ENCODE data around the gene THSD4.

The THSD4 gene

DNA sequence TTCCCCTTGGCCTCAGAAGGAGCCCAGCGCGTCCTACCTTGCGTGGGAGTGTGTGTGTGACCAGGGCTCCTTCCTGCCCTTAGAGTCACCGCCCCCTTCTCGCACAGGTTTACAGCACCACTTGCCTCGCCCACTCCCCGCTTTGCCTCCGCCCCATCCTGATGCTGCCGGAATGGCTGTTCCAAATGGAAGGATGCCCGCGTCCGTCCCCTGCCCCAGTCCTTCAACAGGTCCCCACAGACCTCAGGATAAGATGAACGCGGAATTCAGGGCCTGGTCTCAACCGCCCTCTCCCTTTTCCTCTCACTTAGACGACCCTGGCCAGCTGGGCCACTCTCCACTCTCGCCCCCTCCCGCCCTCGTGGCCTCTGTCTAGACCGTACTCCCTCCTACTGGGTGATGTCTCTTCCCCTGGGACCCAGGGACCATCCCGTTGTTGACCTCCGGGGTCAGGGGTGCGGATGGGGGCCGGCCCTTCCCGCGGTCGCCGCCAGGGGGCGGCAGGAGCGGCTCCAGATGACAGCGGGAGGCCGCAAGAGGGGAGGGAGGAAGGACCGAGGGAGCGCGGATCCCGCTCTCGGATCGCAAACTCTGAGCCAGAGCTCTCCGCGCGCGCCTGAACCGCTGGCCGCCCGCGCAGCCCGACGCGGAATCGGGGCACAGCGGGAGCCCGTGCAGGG is at the start of gene THSD4:
Gene THSD4 (plus strand): TSS at position 585 of the 680 bp plus-strand sequence.
- no peaks in the 10 kb centered on the region for H3K4me1 ChIP-seq (ENCODE audit: low read depth, poor library complexity, severe bottlenecking)
- no peaks in the 10 kb centered on the region; the same call in 1 of the 2 replicates for H3K27me3 ChIP-seq (ENCODE audit: insufficient read depth, low read depth)
- H3K4me2 ChIP-seq, result peak within 1 kb of the TSS; percentile 51
- H3K79me2 ChIP-seq (ENCODE audit: insufficient read depth, low read depth), result no peaks in the 10 kb centered on the region
- H3K9ac ChIP-seq, result peak within 1 kb of the TSS; percentile 12; the same call in 1 of the 2 replicates
- H3K27ac ChIP-seq, result no peak within 1 kb of the TSS
- H4K20me1 ChIP-seq (ENCODE audit: insufficient read depth), result no peaks in the 10 kb centered on the region
- H3K36me3 ChIP-seq (ENCODE audit: insufficient read depth), result no peaks in the 10 kb centered on the region
- H3K4me3 ChIP-seq (IDR thresholded peaks at IDR 0.05; ENCODE audit: insufficient read depth, low read depth, low read length), result no peak within 1 kb of the TSS
- H2AFZ ChIP-seq (ENCODE audit: low read depth), result peak within 1 kb of the TSS; percentile 91
- TF ChIP-seq, protein P1, sequence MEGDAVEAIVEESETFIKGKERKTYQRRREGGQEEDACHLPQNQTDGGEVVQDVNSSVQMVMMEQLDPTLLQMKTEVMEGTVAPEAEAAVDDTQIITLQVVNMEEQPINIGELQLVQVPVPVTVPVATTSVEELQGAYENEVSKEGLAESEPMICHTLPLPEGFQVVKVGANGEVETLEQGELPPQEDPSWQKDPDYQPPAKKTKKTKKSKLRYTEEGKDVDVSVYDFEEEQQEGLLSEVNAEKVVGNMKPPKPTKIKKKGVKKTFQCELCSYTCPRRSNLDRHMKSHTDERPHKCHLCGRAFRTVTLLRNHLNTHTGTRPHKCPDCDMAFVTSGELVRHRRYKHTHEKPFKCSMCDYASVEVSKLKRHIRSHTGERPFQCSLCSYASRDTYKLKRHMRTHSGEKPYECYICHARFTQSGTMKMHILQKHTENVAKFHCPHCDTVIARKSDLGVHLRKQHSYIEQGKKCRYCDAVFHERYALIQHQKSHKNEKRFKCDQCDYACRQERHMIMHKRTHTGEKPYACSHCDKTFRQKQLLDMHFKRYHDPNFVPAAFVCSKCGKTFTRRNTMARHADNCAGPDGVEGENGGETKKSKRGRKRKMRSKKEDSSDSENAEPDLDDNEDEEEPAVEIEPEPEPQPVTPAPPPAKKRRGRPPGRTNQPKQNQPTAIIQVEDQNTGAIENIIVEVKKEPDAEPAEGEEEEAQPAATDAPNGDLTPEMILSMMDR (conservative IDR thresholded peaks at IDR 0.05; ENCODE audit: low read depth, low read length), result peak; percentile 91

DNA sequence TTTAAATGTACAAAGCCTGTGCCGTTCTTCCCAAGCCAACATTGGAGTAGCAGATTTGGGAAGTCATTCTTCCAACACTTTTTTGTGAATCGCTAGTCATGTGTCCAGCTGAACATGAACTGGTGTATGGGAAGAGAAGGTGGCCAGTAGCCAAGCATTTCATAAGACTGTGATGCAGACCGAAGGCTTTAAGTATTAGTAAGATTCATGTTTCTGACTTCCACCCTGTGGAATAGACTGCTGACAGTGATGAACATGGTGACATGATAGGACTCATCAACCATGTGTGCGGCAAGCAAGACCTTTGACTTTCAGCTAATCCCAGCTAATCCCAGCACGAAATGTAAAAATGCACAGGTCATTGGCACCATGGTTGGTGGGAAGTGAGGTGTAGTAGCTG is 48.3 kb upstream of the THSD4 start:
- no peak overlapping the region for H2AFZ ChIP-seq (ENCODE audit: low read depth)
- H3K4me1 ChIP-seq (ENCODE audit: low read depth, poor library complexity, severe bottlenecking), result no peaks in the 10 kb centered on the region
- TF ChIP-seq, protein P1 (conservative IDR thresholded peaks at IDR 0.05; ENCODE audit: low read depth, low read length), result no peak
- H4K20me1 ChIP-seq (ENCODE audit: insufficient read depth), result no peaks in the 10 kb centered on the region
- H3K9ac ChIP-seq, result no peak overlapping the region
- no peak overlapping the region for H3K4me2 ChIP-seq
- H3K36me3 ChIP-seq (ENCODE audit: insufficient read depth), result no peaks in the 10 kb centered on the region
- H3K79me2 ChIP-seq (ENCODE audit: insufficient read depth, low read depth), result no peaks in the 10 kb centered on the region
- H3K27me3 ChIP-seq (ENCODE audit: insufficient read depth, low read depth), result no peaks in the 10 kb centered on the region
- H3K4me3 ChIP-seq (IDR thresholded peaks at IDR 0.05; ENCODE audit: insufficient read depth, low read depth, low read length), result no peak overlapping the region
- no peak overlapping the region for H3K27ac ChIP-seq

DNA sequence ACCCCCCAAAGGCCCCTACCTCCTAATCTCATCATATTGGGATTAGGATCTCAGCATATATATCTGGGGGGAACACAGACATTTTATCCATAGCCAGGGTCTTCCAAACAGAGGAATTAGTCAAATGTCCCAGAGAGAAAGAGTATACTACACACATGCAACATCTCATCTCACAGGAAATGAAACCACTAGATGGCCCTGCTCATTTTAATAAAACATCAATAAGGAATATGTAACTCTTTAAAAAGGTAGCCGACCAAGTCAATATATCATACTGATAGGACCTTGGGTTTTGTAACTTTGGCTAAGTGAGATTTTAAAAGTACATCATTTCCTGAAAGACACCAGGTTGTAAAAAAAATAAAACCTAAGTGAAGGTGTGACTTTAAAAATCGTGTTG is 45.6 kb upstream of the THSD4 start:
- Histone ChIP-seq H3K9ac (no peak overlapping the region), H3K79me2 (ENCODE audit: insufficient read depth, low read depth) (no peaks in the 10 kb centered on the region), H3K4me3 (IDR thresholded peaks at IDR 0.05; ENCODE audit: insufficient read depth, low read depth, low read length) (no peak overlapping the region), H3K4me2 (no peak overlapping the region), H3K27ac (no peak overlapping the region), H3K27me3 (ENCODE audit: insufficient read depth, low read depth) (no peaks in the 10 kb centered on the region), H2AFZ (ENCODE audit: low read depth) (no peak overlapping the region), H3K4me1 (ENCODE audit: low read depth, poor library complexity, severe bottlenecking) (no peaks in the 10 kb centered on the region), H4K20me1 (ENCODE audit: insufficient read depth) (no peaks in the 10 kb centered on the region), H3K36me3 (ENCODE audit: insufficient read depth) (no peaks in the 10 kb centered on the region)
- TF ChIP-seq, protein P1 (conservative IDR thresholded peaks at IDR 0.05; ENCODE audit: low read depth, low read length), result no peak

DNA sequence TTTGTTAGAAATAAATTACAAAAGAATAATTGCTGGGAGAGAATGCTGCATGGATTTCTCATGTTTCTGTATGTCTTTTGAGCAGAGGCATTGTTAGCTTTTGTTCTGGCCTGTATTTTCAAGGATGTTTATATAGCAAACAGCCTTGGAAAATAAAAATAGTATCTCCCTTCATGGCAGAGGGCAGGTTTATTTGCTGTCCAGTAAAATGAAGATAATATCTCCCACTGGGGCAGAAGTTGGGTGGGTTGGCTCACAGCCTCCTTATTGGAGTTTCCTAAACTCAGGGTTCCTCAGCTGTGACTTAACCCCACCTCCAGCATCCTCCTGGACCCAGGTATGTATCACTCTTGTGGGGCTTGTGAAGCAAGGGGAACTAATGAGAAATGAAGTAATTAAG is 43.7 kb upstream of the THSD4 start:
- Histone ChIP-seq H3K27ac (no peak overlapping the region), H3K4me1 (ENCODE audit: low read depth, poor library complexity, severe bottlenecking) (no peaks in the 10 kb centered on the region), H3K4me3 (IDR thresholded peaks at IDR 0.05; ENCODE audit: insufficient read depth, low read depth, low read length) (no peak overlapping the region), H3K9ac (no peak overlapping the region), H3K27me3 (ENCODE audit: insufficient read depth, low read depth) (no peaks in the 10 kb centered on the region), H3K79me2 (ENCODE audit: insufficient read depth, low read depth) (no peaks in the 10 kb centered on the region), H2AFZ (ENCODE audit: low read depth) (no peak overlapping the region), H3K4me2 (no peak overlapping the region), H4K20me1 (ENCODE audit: insufficient read depth) (no peaks in the 10 kb centered on the region), H3K36me3 (ENCODE audit: insufficient read depth) (no peaks in the 10 kb centered on the region)
- TF ChIP-seq, protein P1 (conservative IDR thresholded peaks at IDR 0.05; ENCODE audit: low read depth, low read length), result no peak
